GM12864 (cell line): ENCODE measurements around the gene PKHD1.

ENCODE experiments used
- DNase-seq: peaks from one replicate; pipeline ENCODE4 v3.0.0-alpha.2; 2011; ENCODE audit warnings: low read depth
- H3K4me3 ChIP-seq: 2 replicates; pipeline ENCODE4 v1.5.1; 2011; ENCODE audit warnings: mild to moderate bottlenecking, low read depth, low read length, control low read depth
- TF ChIP-seq, protein P1 (sequence below): IDR thresholded peaks from 2 replicates; pipeline ENCODE4 v1.5.1; 2011; ENCODE audit warnings: low read depth, mild to moderate bottlenecking, moderate library complexity, low read length, control low read depth, inconsistent platforms; ENCODE audit errors: missing control alignments

PKHD1 gene

DNA sequence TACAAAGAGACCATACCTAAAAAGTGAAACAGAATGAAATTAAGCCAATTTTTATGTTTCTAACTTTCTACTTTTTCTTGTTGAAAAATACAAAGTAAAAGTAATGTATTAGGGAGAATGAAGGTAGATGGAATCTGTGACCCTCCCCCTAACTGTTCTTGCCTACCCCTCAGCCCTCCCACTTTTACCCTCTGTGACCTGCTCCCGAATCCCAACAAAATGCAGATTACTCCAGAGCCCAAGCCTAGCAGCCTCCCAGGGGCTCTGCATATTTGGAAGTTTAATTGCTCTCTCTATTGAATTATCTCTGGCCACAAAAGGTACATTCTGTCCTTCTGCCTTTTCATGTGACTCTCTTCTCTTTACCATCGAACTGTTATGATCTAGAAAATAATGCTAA, 201.5 kb downstream of the PKHD1 start:
- TF ChIP-seq, protein P1, sequence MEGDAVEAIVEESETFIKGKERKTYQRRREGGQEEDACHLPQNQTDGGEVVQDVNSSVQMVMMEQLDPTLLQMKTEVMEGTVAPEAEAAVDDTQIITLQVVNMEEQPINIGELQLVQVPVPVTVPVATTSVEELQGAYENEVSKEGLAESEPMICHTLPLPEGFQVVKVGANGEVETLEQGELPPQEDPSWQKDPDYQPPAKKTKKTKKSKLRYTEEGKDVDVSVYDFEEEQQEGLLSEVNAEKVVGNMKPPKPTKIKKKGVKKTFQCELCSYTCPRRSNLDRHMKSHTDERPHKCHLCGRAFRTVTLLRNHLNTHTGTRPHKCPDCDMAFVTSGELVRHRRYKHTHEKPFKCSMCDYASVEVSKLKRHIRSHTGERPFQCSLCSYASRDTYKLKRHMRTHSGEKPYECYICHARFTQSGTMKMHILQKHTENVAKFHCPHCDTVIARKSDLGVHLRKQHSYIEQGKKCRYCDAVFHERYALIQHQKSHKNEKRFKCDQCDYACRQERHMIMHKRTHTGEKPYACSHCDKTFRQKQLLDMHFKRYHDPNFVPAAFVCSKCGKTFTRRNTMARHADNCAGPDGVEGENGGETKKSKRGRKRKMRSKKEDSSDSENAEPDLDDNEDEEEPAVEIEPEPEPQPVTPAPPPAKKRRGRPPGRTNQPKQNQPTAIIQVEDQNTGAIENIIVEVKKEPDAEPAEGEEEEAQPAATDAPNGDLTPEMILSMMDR = no peak
- no peak overlapping the region for H3K4me3 ChIP-seq
- no peak for DNase-seq

DNA sequence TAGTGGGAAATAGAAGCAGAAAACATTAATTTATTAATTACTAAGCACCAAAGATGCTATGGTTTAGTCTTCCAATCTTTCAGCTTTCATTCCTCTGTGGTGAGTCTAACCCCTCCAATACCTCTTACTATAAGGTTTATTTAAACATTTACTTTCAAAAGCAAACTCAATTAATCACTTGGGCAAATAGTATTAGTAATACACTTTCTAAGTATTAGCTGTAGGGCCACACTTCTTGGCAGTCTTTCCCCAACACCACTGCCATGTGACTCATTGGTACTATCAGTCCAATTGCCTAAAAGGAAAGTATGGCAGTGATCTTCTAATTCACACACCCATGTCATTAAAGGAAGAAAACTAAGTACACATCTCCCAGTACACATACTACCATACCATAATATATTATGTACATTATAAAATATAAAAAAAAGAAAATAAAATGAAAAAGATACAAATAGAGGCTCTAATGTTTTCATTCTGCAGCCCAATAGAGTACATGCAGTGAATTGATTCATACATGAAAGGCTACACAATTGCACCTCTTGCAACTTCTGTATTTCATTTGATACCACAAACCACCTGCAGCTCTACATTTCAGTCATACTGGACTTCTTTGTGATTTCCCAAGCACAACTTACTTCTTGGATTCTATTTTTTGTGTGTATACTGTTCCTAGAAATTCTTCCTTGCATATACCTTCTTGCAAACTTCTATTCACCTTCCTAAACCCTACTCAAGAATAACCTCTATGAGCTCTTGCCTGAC, 218.6 kb downstream of the PKHD1 start:
- no peak for DNase-seq
- H3K4me3 ChIP-seq = no peak overlapping the region
- TF ChIP-seq, protein P1 = no peak

DNA sequence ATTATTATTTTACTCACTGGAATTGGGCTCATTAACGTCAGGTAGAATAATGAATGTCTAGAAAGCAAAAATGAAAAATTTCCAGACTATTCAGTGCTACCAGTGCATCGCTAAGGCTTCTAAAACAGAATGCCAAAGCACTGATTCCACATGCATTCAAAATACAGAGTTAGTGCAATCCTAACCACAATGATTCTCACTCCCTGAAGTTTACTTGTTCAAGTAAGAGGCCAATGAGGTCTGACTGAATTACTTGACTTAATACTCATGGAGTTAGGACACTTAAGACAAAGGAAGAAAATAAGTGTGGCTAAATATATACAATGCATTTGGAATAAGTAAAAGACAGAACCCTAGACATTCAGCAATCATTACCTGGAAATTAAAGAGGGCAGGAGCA, 220.5 kb downstream of the PKHD1 start:
- TF ChIP-seq, protein P1 = no peak
- H3K4me3 ChIP-seq = no peak overlapping the region
- DNase-seq = no peak

DNA sequence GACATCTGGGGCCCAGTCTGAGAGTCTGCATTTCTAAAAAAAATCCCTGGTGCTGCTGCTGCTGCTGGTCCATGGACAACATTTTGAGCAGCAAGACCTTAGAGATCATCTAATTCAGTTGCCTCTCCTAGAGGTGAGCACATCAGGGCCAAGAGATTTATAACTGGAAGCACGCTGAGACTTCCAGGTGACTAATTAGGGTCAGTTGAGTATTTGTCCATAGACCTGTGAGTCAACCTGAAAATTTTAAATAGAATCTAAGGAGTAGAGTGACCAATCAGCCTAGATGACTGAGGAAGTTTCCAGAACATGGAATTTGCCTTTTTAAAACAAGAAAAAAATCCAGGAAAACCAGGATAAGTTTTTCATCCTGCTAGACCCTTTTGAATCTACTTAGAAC, 221.4 kb downstream of the PKHD1 start:
- no peak overlapping the region for H3K4me3 ChIP-seq
- TF ChIP-seq, protein P1 = no peak
- no peak for DNase-seq

DNA sequence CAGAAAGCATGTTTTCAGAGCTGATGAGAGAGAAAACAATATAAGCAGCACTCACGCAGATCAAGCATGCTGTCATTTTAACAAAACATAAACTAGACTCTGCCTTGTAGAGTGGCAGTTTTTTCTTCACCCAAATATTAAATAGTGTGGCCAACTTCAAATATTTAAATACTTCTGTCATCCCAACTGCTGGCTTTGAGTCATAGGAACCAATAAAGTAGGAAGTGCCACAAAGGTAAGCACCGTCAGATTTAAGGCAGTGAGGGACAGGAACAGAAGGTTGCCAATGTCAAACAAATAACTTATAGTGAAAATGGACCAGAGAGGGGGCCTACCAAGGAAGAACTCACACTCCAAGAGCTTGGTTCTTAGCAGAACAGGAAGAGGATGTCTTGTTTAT, 222.2 kb downstream of the PKHD1 start:
- no peak overlapping the region for H3K4me3 ChIP-seq
- no peak for DNase-seq
- TF ChIP-seq, protein P1 = no peak

DNA sequence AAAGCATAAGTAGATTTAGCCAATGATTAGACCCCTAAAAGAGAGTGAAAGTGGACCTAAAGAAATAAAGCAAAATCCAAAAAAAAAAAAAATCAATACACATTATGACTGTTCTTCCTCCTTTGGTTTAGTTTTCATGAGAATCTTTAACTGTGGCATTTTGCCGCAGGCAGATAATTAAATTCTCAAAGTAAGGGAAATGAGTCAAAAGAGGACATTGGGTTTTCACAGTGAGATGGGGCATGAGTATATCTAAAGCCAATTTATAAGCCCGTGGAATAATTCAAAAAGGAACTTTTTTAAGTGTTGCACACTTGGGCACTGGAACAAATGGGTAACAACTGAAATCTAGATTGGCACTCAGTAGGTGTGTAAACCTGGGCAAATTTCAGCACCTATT, 230.3 kb downstream of the PKHD1 start:
- no peak overlapping the region for H3K4me3 ChIP-seq
- no peak for DNase-seq
- TF ChIP-seq, protein P1 = no peak

DNA sequence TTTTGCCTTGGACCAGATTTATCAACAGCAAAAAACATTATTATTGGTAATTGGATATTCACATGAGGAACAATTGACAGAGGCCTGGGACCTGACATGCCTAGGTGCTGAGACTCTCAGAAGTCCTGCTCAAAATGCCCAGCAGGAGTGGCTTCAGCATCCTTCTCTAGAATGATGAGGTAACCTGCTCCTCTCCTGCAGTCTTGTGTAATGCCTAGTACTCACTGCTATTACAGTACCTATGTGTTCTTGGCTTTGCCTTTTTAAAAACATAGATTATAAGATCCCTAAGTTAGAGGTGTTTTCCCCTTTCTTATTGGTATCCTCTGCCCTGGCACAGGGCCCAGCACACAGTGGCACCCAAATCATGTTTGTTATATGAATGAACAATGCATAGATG, 230.9 kb downstream of the PKHD1 start:
- H3K4me3 ChIP-seq = no peak overlapping the region
- no peak for DNase-seq
- TF ChIP-seq, protein P1 = no peak
